H1 (cell line): ENCODE measurements around the gene FRMPD4. TPM values are rescaled to one million over a fixed set of nuclear protein-coding genes. Genes with fewer than 3 reads are reported as not detected.

Source experiments
- CTCF ChIA-PET: fragments of 300-600 bp; sonication (Branson Sonifier 250); formaldehyde crosslinking; loops from one replicate; lab custom pipeline; 2021; ENCODE audit not compliant: partially characterized antibody; lab: Charles Lee
- POLR2A ChIA-PET: fragments of 300-600 bp; sonication (Branson Sonifier 250); formaldehyde crosslinking; loops from one replicate; lab custom pipeline; 2021; ENCODE audit warnings: inconsistent platforms; ENCODE audit not compliant: partially characterized antibody; lab: Charles Lee
- DNase-seq, 2 experiments: peaks; one replicate each; pipeline versions ENCODE4 v3.0.0 to v3.0.0-alpha.2; 2010 to 2022; ENCODE audit warnings: low spot score in 2 of 2, low read depth in 1 of 2, mixed read lengths in 1 of 2
- FAIRE-seq: peaks from 2 replicates; lab custom pipeline; 2011; peaks lifted over from hg19 to GRCh38; lab: Jason Lieb, UNC
- H2AFZ ChIP-seq: 2 replicates; pipeline ENCODE4 v1.8.1; 2012; ENCODE audit warnings: low read length, inconsistent platforms
- H2AK5ac ChIP-seq: 2 replicates; pipeline ENCODE4 v1.6.1; 2013; ENCODE audit warnings: low read depth, low read length
- H2BK120ac ChIP-seq: replicated peaks from 2 replicates; pipeline ENCODE3; 2013; ENCODE audit warnings: low read depth, low read length, inconsistent platforms
- H2BK12ac ChIP-seq: 2 replicates; pipeline ENCODE4 v1.6.1; 2013; ENCODE audit warnings: low read depth, low read length
- H2BK15ac ChIP-seq: 2 replicates; pipeline ENCODE4 v1.6.1; 2013; ENCODE audit warnings: low read length
- H2BK20ac ChIP-seq: 2 replicates; pipeline ENCODE4 v1.6.1; 2013; ENCODE audit warnings: low read length
- H2BK5ac ChIP-seq: 2 replicates; pipeline ENCODE4 v1.6.1; 2013; ENCODE audit warnings: low read depth, low read length
- H3K14ac ChIP-seq: 2 replicates; pipeline ENCODE4 v1.6.1; 2013; ENCODE audit warnings: inconsistent platforms; ENCODE audit not compliant: insufficient read length
- H3K18ac ChIP-seq: 2 replicates; pipeline ENCODE4 v1.6.1; 2013; ENCODE audit warnings: low read length; ENCODE audit errors: extremely low read depth
- H3K23ac ChIP-seq: 2 replicates; pipeline ENCODE4 v1.6.1; 2013; ENCODE audit warnings: inconsistent platforms; ENCODE audit not compliant: insufficient read length
- H3K23me2 ChIP-seq: 2 replicates; pipeline ENCODE4 v1.6.1; 2013; ENCODE audit warnings: low read depth, low read length
- H3K27ac ChIP-seq: 2 replicates; pipeline ENCODE4 v1.6.1; 2011; ENCODE audit warnings: low read depth, low read length, inconsistent platforms
- H3K27me3 ChIP-seq, 4 experiments: replicated peaks in 1 of 4; 1 replicate in 1 of 4; 2 replicates in 3 of 4; pipeline versions ENCODE4 v1.6.1 to v1.8.1; 2011 to 2013; ENCODE audit warnings: low read length in 3 of 4, mild to moderate bottlenecking in 3 of 4, inconsistent platforms in 2 of 4, mixed read lengths in 2 of 4, moderate library complexity in 1 of 4; ENCODE audit not compliant: control insufficient read depth in 3 of 4, insufficient read depth in 3 of 4; ENCODE audit errors: extremely low read depth in 1 of 4
- H3K36me3 ChIP-seq, 4 experiments: 2 replicates each; pipeline versions ENCODE4 v1.6.1 to v1.8.1; 2011 to 2013; ENCODE audit warnings: mild to moderate bottlenecking in 4 of 4, low read length in 3 of 4, moderate library complexity in 2 of 4, control low read depth in 1 of 4, inconsistent platforms in 1 of 4; ENCODE audit not compliant: insufficient read depth in 4 of 4, control insufficient read depth in 2 of 4
- H3K4ac ChIP-seq: replicated peaks from 2 replicates; pipeline ENCODE3; 2013; ENCODE audit warnings: low read length, low read depth, mixed read lengths, inconsistent platforms; ENCODE audit not compliant: insufficient read length
- H3K4me1 ChIP-seq, 4 experiments: replicated peaks in 1 of 4; 1 replicate in 1 of 4; 2 replicates in 3 of 4; pipeline versions ENCODE4 v1.6.1 to v1.8.1; 2011 to 2013; ENCODE audit warnings: low read length in 3 of 4, inconsistent platforms in 2 of 4, mixed read lengths in 1 of 4; ENCODE audit not compliant: insufficient read depth in 4 of 4, control insufficient read depth in 3 of 4
- H3K4me2 ChIP-seq, 2 experiments: 2 replicates each; pipeline versions ENCODE4 v1.6.1 to v1.8.1; 2011 to 2013; ENCODE audit warnings: low read depth in 2 of 2, low read length in 2 of 2, control low read depth in 1 of 2, inconsistent platforms in 1 of 2, mild to moderate bottlenecking in 1 of 2; ENCODE audit not compliant: insufficient read depth in 1 of 2
- H3K4me3 ChIP-seq, 4 experiments: fragments of 200-600, 300-600 bp in 1 of 4; sonication (generic), shearing (Covaris generic), sonication (Bioruptor Twin) in 1 of 4; 2 replicates each; pipeline versions ENCODE4 v1.5.1 to v1.8.1; 2011 to 2016; ENCODE audit warnings: low read length in 4 of 4, low read depth in 3 of 4, control low read depth in 2 of 4, inconsistent platforms in 2 of 4, mild to moderate bottlenecking in 2 of 4, mixed read lengths in 1 of 4, moderate library complexity in 1 of 4; ENCODE audit not compliant: insufficient read depth in 2 of 4; ENCODE audit errors: extremely low read depth in 1 of 4
- H3K56ac ChIP-seq: replicated peaks from 2 replicates; pipeline ENCODE3; 2013; ENCODE audit warnings: low read depth, mild to moderate bottlenecking, mixed read lengths, low read length, inconsistent platforms; ENCODE audit not compliant: insufficient read length
- H3K79me1 ChIP-seq: 2 replicates; pipeline ENCODE4 v1.6.1; 2013; ENCODE audit warnings: low read depth, low read length, control low read depth
- H3K79me2 ChIP-seq, 2 experiments: 2 replicates each; pipeline versions ENCODE4 v1.6.1 to v1.8.1; 2012 to 2013; ENCODE audit warnings: low read length in 2 of 2, mild to moderate bottlenecking in 2 of 2, inconsistent platforms in 1 of 2; ENCODE audit not compliant: insufficient read depth in 2 of 2, control insufficient read depth in 1 of 2
- H3K9ac ChIP-seq, 4 experiments: replicated peaks in 1 of 4; 1 replicate in 1 of 4; 2 replicates in 3 of 4; pipeline versions ENCODE4 v1.6.1 to v1.8.1; 2011 to 2013; ENCODE audit warnings: low read depth in 3 of 4, low read length in 3 of 4, control low read depth in 2 of 4, mild to moderate bottlenecking in 2 of 4, moderate library complexity in 2 of 4, inconsistent platforms in 1 of 4; ENCODE audit errors: extremely low read depth in 1 of 4
- H3K9me3 ChIP-seq, 2 experiments: 2 replicates each; pipeline versions ENCODE4 v1.6.1 to v1.8.1; 2012 to 2013; ENCODE audit warnings: mild to moderate bottlenecking in 2 of 2, moderate library complexity in 2 of 2, control low read depth in 1 of 2, inconsistent platforms in 1 of 2, low read depth in 1 of 2, low read length in 1 of 2, mixed read lengths in 1 of 2; ENCODE audit not compliant: insufficient read depth in 2 of 2
- H4K20me1 ChIP-seq, 2 experiments: replicated peaks in 1 of 2; 2 replicates each; pipeline versions ENCODE3 to v1.8.1; 2011 to 2013; ENCODE audit warnings: inconsistent platforms in 2 of 2, low read length in 2 of 2, mild to moderate bottlenecking in 1 of 2; ENCODE audit not compliant: insufficient read depth in 2 of 2, control insufficient read depth in 1 of 2
- H4K5ac ChIP-seq: 2 replicates; pipeline ENCODE4 v1.6.1; 2013; ENCODE audit warnings: low read length, low read depth, mixed read lengths, inconsistent platforms; ENCODE audit not compliant: insufficient read length
- H4K8ac ChIP-seq: 2 replicates; pipeline ENCODE4 v1.8.0; 2013; ENCODE audit warnings: mild to moderate bottlenecking, moderate library complexity, low read length, inconsistent platforms; ENCODE audit not compliant: insufficient read depth; ENCODE audit errors: extremely low read depth
- H4K91ac ChIP-seq: replicated peaks from 2 replicates; pipeline ENCODE3; 2013; ENCODE audit warnings: low read length, mixed read lengths, inconsistent platforms; ENCODE audit not compliant: insufficient read length
- HDAC2 ChIP-seq, 2 experiments: fragments of 300-600 bp in 1 of 2; sonication (generic) in 1 of 2; IDR thresholded peaks; 2 replicates each; pipeline ENCODE4 v1.6.1; 2011 to 2012; ENCODE audit warnings: low read depth in 2 of 2, low read length in 2 of 2, mild to moderate bottlenecking in 2 of 2, moderate library complexity in 2 of 2, borderline replicate concordance in 1 of 2, inconsistent platforms in 1 of 2
- NRF1 ChIP-seq: IDR thresholded peaks from 2 replicates; pipeline ENCODE4 v1.6.1; 2011; ENCODE audit warnings: mild to moderate bottlenecking, low read depth, low read length, improper control_type of control experiment
- SIRT6 ChIP-seq: IDR thresholded peaks from one replicate; pipeline ENCODE4 v1.7.1; 2012; ENCODE audit warnings: low read length, inconsistent platforms
- SP1 ChIP-seq: IDR thresholded peaks from 2 replicates; pipeline ENCODE4 v1.6.1; 2011; ENCODE audit warnings: low read depth, low read length
- SRF ChIP-seq: IDR thresholded peaks from 2 replicates; pipeline ENCODE4 v1.6.1; 2011; ENCODE audit warnings: mild to moderate bottlenecking, low read depth, low read length, moderate library complexity
- WGBS, 2 experiments: shearing (Covaris generic) in 1 of 2; methylation state at CpG; one replicate each; pipeline versions ENCODE4 v1.1.6 to v1.1.7; 2013 to 2015; ENCODE audit warnings: low lambda C conversion rate in 2 of 2, mixed read lengths in 2 of 2, inconsistent platforms in 1 of 2, low coverage in 1 of 2, missing lambda C conversion rate in 1 of 2; ENCODE audit not compliant: insufficient replicate concordance in 2 of 2, insufficient coverage in 1 of 2, insufficient read length in 1 of 2; ENCODE audit errors: extremely low coverage in 1 of 2, missing lambda C conversion rate in 1 of 2; 5-methylcytosine and 5-hydroxymethylcytosine counted together
- polyA plus RNA-seq, 7 experiments: library from polyadenylated mRNA; depleted of rRNA in 3 of 7; stranded (reverse) in 5 of 7; unstranded in 2 of 7; fragments of >200 nt in 5 of 7; fragments of 200-250 nt in 2 of 7; gene quantifications; 1 replicate in 5 of 7; 2 replicates in 1 of 7; 4 replicates in 1 of 7; pipeline versions ENCODE4 v1.2.1 to v1.2.3, GENCODE V29; 2011 to 2013; ENCODE audit warnings: missing spikeins in 2 of 7, mixed read lengths in 2 of 7
- total RNA-seq: library from RNA; stranded (reverse); fragmentation: NEBNext Ultra II Directional; extraction: Animal tissue kit (Norgen Biotek cat#: 25700); gene quantifications from 2 replicates; pipeline ENCODE4 v1.2.1, GENCODE V29; 2021

Gene FRMPD4
- total and polyA plus RNA-seq, 2 of the 8 experiments (the other 6 are each of a cell fraction or from before 2014, with no cell fraction given), result 0.02 to 0.37 TPM

GRCh38 chrX:12245650-12246645, 107.7 kb downstream of the FRMPD4 start:
- H3K27ac ChIP-seq, result no peak overlapping the region
- no peaks in the 10 kb centered on the region for H3K4me1 ChIP-seq
- H3K14ac ChIP-seq, result no peak overlapping the region
- no peak overlapping the region for H4K91ac ChIP-seq
- DNase-seq (no peak), FAIRE-seq (no peak)
- no peak overlapping the region for H3K23ac ChIP-seq
- 90% methylated on average over 5 of the region's 5 CpGs; no CpG with 5 or more reads in 1 of the 2 experiments for WGBS, 2 experiments
- H3K23me2 ChIP-seq, result no peaks in the 10 kb centered on the region
- CTCF ChIA-PET, result interaction anchor here (0.6 kb wide), 1 partner anchor 160 kb away, joined by 3 read pairs; no protein-coding TSS in a partner anchor
- no peaks in the 10 kb centered on the region for H3K79me2 ChIP-seq
- no peak overlapping the region for H4K5ac ChIP-seq
- no peaks in the 10 kb centered on the region for H4K20me1 ChIP-seq
- POLR2A ChIA-PET, result no interaction called here
- H3K4me2 ChIP-seq, result no peak overlapping the region; a peak in 1 of 4 replicates
- no peak overlapping the region for H2BK12ac ChIP-seq
- H4K8ac ChIP-seq, result no peak overlapping the region
- H2AK5ac ChIP-seq, result no peak overlapping the region
- H3K36me3 ChIP-seq, result no peaks in the 10 kb centered on the region
- no peak overlapping the region for H2AFZ ChIP-seq
- H2BK15ac ChIP-seq, result no peak overlapping the region
- no peak overlapping the region for H3K56ac ChIP-seq
- no peak overlapping the region for H3K9ac ChIP-seq
- no peak overlapping the region for H3K4ac ChIP-seq
- no peaks in the 10 kb centered on the region for H3K27me3 ChIP-seq
- no peaks in the 10 kb centered on the region for H3K9me3 ChIP-seq
- no peak overlapping the region for H2BK20ac ChIP-seq
- H2BK5ac ChIP-seq, result no peak overlapping the region
- TF ChIP-seq SIRT6, result no peak
- no peak for TF ChIP-seq SRF
- no peak for TF ChIP-seq SP1
- no peak for TF ChIP-seq NRF1
- TF ChIP-seq HDAC2 (IDR thresholded peaks at IDR 0.05; ENCODE audit: borderline replicate concordance in 1 of 2, low read depth in 2 of 2, low read length in 2 of 2), result no peak
- no peaks in the 10 kb centered on the region for H3K79me1 ChIP-seq
- no peak overlapping the region for H3K4me3 ChIP-seq
- no peak overlapping the region for H2BK120ac ChIP-seq
- H3K18ac ChIP-seq, result no peak overlapping the region
